Hematopoietic multipotent progenitor cell treated with erythropoietin and hydrocortisone succinate and interleukin-3 and kit ligand, for 8 days (in vitro differentiated cells): ENCODE results near the gene VENTX.

ENCODE experiments used
- DNase-seq: peaks from one replicate; pipeline ENCODE4 v3.0.0-alpha.2; 2015

VENTX gene

GRCh38 chr10:133238466-133238804, 780 bp downstream of the VENTX start:
- no peak for DNase-seq

- DNase-seq, result no peak
Measured at GRCh38 chr10:133239990-133240389, 2.3 kb downstream of the VENTX start.

DNA sequence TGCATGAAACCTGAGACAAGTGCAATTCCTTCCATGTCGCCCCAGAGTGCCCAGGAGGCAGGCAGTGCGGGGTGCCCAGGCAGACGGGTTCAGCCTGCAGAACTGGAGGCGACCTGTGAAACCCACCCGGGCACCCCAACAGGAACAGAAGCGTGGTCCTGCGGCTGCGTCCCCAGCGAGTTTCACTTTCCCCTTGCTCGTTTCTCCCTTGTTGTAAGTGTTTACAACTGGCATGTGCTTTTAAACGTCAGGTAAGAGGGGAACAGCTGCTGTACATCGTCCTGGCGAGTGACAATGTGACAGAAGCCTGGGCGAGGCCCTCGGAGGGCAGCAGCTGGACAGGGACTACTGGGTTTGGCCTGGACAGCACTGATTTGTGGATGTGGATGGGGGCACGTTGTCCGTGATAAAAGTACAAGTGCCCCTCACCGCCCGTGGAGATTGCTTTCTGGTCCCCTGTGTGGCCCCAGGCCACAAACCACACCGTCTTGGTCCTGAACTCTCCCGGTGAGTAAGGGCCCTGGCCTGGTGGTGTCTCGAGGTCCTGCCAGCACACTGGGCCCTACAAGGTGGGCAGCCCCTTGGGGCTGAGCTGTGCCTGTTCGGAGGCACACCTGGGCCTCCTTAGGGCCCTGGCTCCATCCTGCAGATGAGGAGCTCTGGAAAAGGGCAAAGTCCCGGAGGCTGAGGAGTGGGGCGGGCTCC, 4.0 kb downstream of the VENTX start:
- no peak for DNase-seq

- DNase-seq, result no peak
Measured at GRCh38 chr10:133242611-133243356, 5.1 kb downstream of the VENTX start.

GRCh38 chr10:133243593-133243992, 5.9 kb downstream of the VENTX start:
- no peak for DNase-seq

- DNase-seq, result peak; percentile 98
Measured at GRCh38 chr10:133245439-133246235, 8.0 kb downstream of the VENTX start.

DNA sequence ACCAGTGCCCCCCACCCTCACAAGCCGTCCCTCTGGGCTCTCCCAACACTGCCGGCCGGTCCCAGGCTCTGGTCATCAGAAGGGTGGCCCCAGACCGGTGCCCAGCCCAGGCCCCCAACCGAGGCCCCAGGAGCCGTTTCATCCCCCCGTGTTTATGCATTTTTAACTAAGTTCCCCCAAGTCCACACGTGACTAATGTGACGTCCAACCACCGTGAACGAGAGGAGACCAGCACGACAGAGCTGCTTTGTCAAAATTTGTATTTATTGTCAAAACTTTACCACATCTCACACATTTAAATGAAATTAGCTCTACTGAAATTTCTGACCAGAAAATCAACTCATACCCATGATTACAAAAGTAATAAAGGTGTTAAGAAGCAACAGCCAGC, 8.6 kb downstream of the VENTX start:
- DNase-seq, result no peak

DNA sequence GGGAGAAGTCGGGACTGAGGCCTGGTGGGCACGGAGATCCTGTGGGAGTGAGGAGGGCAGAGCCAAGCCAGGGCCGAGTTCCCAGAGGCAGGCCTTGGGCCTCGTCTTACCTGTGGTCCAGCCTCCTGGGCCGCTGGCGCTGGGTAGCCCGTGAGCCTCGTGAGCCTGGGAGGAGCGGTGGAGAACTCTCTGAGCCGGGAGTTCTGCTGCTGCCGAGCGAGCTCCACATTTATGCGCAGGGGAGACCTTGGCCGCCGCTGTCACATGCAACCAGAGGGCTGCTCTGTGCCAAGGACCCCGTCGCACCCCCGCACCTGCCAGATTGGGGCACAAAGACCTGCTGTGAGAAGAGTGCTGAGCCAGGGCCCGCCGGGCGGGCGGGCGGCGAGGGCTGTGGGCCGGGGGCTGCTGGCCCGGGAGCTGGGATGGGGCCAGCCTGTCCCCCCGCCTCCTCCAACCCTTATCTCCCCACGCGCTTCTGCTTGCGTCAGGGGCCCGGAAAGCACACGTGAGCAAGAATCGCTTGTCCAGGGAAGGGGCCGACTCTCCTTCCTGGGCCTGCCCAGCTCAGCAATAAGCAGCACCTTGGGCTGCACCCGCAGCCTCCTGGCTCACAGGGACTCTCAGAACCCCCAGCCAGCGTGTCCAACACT, 10.2 kb downstream of the VENTX start:
- DNase-seq, result no peak

- DNase-seq, result no peak
Measured at GRCh38 chr10:133248334-133248715, 10.7 kb downstream of the VENTX start.

- DNase-seq, result no peak
Measured at GRCh38 chr10:133249094-133249780, 11.6 kb downstream of the VENTX start.

DNA sequence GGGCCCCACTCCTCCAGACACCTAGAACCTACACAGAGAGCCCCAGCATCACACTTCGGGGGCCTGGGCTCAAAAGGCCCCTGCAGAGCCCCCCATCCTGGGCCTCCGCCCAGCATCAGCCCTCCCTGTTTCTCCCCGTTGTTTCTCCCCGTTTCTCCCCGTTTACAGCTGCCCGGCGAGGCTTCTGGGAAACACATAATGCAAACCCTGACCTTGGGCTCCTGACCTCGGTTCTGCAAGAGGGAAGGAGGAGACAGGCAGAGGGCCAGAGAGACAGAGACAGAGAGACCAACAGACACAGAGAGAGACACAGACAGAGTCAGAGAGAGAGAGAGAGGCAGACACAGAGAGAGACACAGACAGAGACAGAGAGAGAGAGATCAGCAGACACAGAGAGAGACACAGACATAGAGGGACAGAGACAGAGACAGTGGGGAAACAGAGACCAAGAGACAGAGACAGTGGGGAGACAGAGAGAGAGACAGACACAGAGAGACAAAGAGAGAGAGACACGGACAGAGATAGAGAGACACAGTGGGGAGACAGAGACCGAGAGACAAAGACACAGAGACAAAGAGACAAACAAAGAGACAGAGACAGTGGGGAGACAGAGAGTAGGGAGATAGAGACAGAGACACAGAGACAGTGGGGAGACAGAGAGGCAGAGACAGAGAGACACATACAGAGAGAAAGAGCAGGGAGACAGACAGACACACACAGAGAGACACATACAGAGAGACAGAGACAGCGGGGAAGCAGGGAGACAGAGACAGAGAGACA, 12.5 kb downstream of the VENTX start:
- no peak for DNase-seq

GRCh38 chr10:133251388-133252222, 13.9 kb downstream of the VENTX start:
- peak; percentile 49 for DNase-seq

DNA sequence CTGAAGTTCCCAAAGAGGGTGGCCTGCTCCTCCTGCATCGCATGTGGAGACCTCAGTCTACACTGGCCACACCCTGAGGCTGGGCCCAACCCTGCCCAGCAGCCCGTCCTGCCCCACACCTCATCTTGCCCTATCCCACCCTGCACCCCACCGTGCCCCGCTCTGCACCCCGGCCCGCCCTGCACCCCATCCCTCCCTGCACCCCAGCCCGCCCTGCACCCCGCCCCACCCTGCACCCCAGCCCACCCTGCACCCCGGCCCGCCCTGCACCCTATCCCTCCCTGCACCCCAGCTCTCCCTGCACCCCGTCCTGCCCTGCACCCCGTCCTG, 14.5 kb downstream of the VENTX start:
- no peak for DNase-seq

DNA sequence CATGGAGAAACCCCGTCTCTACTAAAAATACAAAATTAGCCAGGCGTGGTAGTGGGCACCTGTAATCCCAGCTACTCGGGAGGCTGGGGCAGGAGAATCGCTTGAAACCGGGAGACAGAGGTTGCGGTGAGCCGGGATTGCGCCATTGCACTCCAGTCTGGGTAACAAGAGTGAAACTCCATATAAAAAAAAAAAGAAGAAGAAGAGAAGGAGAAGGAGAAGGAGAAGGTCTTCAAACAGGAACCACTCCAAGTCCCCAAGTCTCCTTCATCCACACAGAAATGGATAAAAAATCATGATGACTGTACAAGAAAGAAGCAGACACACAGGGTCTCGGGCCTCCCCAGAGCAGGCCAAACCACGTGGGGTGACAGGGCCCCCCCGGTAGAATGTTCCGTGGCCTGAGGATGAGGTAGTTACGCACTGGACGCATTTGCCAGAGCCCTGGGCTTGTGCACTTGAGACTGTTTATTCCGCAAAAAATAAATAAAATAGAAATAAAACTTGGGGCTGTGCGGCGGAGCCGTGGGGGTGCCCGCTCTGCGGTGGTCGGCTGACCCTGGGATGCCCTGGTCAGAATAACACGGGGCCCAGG, 15.8 kb downstream of the VENTX start:
- DNase-seq, result no peak

DNA sequence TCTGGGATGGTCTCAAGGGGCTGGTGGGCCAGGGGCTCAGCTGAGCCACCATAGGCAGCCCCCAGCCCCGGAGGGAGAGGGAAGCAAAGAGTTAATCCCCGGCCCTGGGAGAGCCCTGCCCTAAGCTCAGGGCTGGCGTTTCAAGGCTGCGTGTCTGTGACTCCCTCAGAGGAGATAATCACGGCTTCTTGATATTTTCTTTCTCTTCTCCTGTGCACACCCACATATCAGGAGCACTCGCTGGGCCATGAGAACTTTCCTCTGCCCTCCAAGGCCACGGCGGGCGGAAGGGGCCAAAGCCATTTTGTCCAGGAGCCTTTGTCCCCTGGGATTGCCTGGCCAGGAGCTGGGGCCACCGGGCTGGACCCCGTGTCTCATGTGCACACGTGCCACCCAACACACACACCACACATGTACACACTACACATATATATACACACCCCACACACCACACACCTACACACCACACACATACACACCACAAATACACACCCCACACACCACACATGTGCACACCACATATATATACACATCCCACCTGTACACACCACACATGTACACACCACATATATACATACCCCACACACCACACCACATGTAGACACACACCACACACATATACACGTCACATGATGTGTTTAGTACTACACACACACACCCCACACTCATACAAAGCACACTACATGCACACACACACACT, 16.9 kb downstream of the VENTX start:
- peak; percentile 15 for DNase-seq

GRCh38 chr10:133255323-133255722, 17.7 kb downstream of the VENTX start:
- no peak for DNase-seq

DNA sequence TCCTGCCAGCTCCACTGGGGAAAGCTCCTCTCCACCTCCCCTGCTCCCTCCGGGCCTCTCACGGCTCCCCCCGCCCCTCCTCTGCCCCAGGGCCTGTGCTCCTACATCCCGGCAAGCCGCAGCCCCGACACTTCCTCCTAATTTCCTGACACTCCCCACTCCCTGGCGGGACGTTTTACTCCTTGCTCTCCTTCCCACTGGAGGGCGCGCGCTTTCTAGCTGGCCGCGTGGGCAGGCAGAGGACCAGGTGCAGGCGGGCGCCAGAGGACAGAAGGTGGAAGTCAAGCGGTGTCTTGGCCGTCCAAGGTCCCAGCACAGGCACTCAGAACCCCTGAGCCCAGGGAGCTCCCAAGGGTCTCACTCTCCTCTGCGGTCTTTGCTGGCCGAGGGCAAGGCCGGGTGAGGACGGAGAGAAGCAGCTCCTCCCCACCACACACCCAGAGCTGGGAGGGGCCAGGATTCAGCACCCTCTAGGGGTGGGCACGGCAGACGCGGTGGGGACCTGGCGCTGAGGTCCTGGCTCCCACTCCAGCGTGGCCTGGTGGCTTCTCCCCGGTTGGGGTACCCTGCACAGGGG, 19.9 kb downstream of the VENTX start:
- DNase-seq, result peak; percentile 66

- peak; percentile 54 for DNase-seq
Measured at GRCh38 chr10:133258066-133258817, 20.6 kb downstream of the VENTX start.
